MM.1S (cell line): ENCODE results near the gene ZNF827.

Experiments used
- EZH2 ChIP-seq: fragments of 300-600 bp; sonication (generic); optimal IDR thresholded peaks from 2 replicates; pipeline ENCODE3; 2017; ENCODE audit warnings: low read depth, mild to moderate bottlenecking, antibody characterized with exemption, low read length, mixed read lengths
- TF ChIP-seq, protein P1 (sequence below): fragments of 300-600 bp; sonication (generic); IDR thresholded peaks from 2 replicates; pipeline ENCODE4 v1.5.1; 2016; ENCODE audit warnings: antibody characterized with exemption, low read length, mixed read lengths

DNA sequence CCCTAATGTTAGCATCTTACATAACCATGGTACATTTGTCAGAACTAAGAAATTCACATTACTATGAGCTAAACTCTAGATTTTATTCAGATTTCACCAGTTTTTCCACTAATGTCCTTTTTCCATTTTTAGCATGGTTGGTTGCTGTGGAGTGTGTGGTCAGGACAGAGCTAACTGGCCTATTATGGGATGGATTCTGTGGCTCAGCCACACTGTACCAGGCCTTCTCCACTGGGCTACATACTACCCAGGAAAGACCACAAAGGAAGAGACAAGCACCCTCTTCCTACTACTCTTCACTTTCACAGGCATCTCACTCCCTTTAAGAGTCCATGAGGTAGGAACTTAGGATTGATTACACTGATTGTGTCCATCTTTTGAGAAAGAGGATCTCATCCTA, 67.4 kb downstream of the ZNF827 start:
- TF ChIP-seq, protein P1, sequence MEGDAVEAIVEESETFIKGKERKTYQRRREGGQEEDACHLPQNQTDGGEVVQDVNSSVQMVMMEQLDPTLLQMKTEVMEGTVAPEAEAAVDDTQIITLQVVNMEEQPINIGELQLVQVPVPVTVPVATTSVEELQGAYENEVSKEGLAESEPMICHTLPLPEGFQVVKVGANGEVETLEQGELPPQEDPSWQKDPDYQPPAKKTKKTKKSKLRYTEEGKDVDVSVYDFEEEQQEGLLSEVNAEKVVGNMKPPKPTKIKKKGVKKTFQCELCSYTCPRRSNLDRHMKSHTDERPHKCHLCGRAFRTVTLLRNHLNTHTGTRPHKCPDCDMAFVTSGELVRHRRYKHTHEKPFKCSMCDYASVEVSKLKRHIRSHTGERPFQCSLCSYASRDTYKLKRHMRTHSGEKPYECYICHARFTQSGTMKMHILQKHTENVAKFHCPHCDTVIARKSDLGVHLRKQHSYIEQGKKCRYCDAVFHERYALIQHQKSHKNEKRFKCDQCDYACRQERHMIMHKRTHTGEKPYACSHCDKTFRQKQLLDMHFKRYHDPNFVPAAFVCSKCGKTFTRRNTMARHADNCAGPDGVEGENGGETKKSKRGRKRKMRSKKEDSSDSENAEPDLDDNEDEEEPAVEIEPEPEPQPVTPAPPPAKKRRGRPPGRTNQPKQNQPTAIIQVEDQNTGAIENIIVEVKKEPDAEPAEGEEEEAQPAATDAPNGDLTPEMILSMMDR = no peak
- TF ChIP-seq EZH2 = no peak
